Gastrocnemius medialis (tissue), 4 donors: ENCODE data around the gene TNFAIP3.

ENCODE experiments used
- CTCF ChIP-seq, 5 experiments: fragments of 450-650 bp in 3 of 5; fragments of 200-600 bp in 2 of 5; sonication (generic) in 2 of 5; IDR thresholded peaks in 4 of 5; conservative IDR thresholded peaks in 1 of 5; 1 replicate in 4 of 5; 2 replicates in 1 of 5; pipeline ENCODE4 v1.5.1; 2016 to 2019; ENCODE audit warnings: antibody characterized with exemption in 5 of 5, mild to moderate bottlenecking in 3 of 5, moderate library complexity in 3 of 5
- POLR2A ChIP-seq, 2 donors: fragments of 450-650 bp; IDR thresholded peaks; one replicate each; pipeline ENCODE4 v1.6.1; 2017; ENCODE audit warnings: antibody characterized with exemption in 2 of 2, mild to moderate bottlenecking in 2 of 2, moderate library complexity in 2 of 2

- TF ChIP-seq CTCF (IDR thresholded peaks at IDR 0.05 in 4 of 5, conservative IDR thresholded peaks at IDR 0.05 in 1 of 5) (no peak), POLR2A (IDR thresholded peaks at IDR 0.05) (no peak)
Observed at GRCh38 chr6:137820425-137820824, 46.6 kb upstream of the TNFAIP3 start.
